Stimulated activated CD4-positive, alpha-beta T cell treated with anti-CD3 and anti-CD28 coated beads, Interleukin-4, amount 100 ng/mL, for 24 hours (primary cell): ENCODE results near the gene ODF2L.
"Not testable (repeated sequence)": the region's sequence is repeated elsewhere in the genome, so short reads cannot be mapped to it uniquely, and the experiment has no call there.

ENCODE experiments used
- DNase-seq: peaks from one replicate; pipeline ENCODE4 v3.0.0-alpha.2; 2020

The ODF2L gene

DNA sequence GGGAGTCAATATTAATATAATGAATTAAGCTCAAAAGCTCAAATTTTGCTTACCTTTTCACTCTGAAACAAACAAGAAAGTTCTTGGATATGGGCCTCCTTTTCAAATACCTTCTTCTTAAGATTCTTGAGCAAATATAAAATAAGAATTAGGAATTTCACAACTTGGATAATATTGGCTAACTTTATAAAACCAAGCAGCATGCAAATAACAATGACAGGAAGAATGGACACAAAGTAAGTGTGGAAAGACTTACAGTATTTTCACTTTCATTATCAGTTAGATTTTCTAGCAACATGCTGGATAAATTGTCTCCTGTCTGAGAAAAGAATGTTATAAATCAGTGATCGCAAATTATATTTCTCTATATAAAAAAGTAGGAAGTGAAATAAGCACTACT, 13.2 kb downstream of the ODF2L start:
- no peak for DNase-seq

DNA sequence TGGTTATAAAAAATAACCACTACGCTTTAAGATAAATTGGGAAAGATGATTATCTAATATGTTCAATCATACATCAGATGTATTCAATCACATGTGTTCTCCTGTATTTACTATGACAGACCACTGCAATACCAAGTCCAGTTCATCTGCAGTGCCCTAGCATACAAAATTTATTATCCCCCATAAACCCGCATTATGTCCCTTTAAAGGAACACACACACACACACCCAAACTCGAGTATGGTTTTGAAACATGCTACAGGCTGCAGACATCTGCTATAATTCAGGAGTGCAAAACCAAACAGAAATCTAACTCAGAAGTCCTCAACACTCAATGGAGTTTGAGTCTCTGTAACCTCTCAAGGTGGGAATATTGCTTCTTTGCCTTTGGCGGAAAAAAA, 14.9 kb downstream of the ODF2L start:
- no peak for DNase-seq

DNA sequence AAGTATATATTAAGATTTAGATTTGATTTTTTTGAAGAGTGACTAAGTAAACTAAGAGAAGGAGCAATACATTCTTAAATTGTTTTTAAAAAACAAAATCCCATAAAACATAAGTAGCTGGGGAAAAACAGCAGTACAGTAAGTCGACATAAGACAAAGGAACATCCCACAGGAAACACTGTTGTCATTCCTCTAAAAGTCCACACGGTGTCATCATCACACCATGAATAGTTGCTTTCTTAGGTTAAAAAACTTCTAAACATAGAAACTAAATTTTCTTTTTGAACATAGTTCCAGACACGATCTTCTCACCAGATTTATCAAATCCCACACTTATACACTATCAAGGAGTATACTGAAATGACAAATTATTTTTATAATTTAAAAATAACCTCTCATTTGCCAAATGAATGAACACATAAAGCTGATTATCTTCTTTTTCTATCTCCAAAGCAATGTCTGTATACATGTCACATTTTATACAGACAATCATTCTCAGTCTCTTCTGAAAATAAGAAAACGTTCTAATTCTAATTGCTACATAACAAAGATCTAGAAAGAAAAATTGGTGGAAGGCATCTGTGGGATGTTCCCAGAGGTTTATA, 15.8 kb downstream of the ODF2L start:
- DNase-seq: no peak

DNA sequence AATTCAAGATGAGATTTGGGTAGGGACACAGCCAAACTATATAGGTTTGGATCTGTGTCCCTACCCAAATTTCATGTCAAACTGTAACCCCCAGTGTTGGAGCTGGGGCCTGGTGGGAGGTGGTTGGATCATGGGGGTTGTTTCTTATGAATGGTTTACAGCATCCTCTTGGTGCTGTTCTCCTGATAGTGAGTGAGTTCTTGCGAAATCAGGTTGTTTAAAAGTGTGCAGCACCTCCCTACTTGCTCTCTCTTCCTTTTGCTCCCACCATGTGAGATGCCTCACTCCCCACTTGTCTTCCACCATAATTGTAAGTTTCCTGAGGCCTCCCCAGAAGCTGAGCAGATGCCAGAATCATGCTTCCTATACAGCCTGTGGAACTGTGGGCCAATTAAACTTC, 17.3 kb downstream of the ODF2L start:
- no peak for DNase-seq

DNA sequence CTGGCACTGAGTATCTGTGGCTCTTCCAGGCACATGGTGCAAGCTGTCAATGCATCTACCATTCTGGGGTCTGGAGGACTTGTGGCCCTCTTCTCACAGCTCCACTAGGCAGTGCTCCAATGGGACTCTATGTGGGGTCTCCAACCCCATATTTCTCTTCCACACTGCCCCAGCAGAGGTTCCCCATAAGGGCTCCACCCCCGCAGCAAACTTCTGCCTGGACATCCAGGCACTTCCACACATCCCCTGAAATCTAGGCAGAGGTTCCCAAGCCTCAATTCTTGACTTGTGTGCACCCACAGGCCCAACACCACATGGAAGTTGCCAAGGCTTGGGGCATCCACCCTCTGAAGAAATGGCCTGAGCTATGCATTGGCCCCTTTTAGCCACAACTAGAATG, 18.8 kb downstream of the ODF2L start:
- DNase-seq: no peak

DNA sequence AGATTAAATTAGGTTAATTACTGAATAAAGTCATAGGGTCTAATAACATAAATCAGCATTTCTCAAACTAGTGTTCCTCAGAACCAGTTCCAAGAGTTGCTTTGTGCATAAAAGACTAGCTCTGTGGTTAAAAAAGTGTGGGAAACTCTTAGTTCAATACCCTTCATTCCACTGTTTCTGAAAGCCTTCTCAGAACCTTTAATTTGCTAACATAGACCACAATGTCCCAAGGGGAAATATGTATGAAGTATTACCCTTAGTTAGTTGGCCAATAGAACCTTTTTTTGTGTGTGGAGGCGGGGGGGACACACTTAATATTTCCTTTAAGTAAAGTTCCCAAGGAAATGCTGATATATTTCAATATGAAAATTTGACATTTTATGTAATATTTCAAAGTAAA, 20.4 kb downstream of the ODF2L start:
- DNase-seq: no peak

DNA sequence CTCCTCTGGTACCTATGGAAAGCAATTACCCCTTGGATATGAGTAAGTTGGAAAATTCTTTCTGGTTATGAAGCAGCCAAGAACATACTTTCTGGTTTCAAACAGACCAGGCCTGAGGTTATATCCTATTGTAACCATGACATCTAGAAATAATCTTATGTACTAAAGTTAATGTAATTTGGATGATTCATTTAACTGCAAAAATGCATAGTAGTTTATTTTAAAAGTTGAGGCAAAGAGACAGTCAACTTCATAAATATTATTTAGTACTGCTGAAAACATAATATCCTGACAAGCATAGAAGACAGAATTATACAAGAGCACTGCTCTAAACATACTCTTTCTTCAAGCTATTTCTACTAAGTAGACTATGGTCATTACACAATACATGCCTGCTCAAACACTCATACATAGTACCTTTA, 25.5 kb downstream of the ODF2L start:
- DNase-seq: no peak

DNA sequence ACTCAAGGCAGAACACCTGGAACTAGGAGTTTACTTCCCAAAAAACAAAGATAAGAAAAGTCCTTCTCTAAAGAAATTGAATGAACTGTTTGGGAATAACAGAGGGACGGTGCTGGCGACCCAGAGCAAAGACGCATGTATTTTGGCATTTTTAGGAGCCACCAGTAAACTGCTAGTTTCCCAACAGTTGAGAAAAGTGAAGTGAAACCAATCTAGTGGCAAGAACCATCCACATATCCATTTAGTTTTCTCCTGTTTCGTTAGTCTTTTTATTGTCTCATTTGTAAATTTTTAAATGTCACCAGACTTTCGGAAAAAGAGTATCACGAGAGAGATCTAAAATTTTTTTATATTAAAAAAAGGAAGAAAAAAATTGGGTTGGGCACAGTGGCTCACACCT, 30.2 kb downstream of the ODF2L start:
- no peak for DNase-seq

DNA sequence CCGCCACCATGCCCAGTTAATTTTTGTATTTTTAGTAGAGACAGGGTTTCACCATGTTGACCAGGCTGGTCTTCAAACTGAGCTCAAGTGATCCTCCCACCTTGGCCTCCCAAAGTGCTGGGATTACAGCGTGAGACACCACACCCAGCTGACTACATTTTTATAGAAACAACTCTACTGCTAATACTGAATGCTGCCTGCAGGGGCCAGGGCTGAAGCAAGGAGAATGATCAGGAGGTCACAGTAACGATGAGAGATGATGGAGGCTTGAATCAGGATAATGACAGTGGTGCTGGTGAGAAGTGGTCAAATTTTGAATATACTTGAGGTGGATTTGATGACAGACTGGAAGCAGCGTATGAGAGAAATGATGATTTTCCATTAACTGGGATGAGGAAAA, 33.3 kb downstream of the ODF2L start:
- no peak for DNase-seq

DNA sequence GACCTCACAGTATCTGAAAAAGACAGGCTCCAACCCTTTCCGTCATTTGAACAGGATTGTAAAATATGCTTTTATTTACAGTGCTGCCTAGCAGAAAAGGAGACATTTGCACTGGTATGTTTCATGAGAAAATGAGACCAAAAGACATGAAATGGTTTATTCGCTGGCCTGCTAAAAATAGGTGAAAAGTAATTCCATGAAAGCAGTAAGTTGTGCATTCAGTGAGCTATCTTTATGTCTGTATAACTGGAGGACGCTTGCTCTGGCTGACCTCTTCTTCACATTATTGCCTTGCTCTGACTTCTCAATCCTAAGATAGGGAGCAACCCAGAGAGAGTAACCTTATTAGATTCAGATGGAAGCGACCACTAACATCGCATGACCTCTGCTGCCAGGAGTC, 38.3 kb downstream of the ODF2L start:
- DNase-seq: no peak

DNA sequence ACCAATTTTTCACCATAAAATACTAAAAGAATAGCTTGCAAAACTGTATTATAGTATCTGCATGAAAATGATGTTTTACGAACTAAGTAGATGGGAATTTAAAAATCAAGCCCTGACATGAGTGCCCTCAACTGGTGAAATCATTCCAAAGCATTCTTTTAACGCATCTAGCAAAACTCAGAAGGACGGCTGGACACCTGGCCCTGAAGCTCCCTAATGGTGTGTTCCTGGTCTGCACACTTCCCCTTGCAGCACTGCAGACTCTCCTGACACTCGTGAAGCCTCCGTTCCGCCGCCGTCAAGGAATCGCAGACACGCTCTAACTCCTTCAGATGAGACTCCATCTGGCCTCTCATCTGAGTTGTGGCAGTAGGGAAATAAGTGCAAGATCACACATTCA, 39.9 kb downstream of the ODF2L start:
- no peak for DNase-seq

DNA sequence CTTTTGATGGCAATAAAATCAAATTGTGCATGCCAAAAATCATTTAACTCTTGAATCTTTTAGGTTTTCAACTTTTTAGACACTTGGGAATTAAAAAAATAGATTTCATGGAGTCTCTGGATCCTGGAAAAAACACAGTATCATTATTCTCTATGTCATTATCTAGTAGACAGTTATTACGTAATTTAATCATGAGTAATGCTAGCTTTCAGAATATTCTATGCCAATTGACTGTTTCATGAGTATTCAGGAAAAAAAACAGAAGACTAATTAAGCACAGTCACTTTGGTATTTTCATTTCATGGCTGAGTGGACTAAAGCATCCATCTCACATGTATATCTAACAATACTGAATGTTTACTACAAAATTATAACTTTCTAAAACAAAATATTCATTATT, 44.0 kb downstream of the ODF2L start:
- DNase-seq: no peak

DNA sequence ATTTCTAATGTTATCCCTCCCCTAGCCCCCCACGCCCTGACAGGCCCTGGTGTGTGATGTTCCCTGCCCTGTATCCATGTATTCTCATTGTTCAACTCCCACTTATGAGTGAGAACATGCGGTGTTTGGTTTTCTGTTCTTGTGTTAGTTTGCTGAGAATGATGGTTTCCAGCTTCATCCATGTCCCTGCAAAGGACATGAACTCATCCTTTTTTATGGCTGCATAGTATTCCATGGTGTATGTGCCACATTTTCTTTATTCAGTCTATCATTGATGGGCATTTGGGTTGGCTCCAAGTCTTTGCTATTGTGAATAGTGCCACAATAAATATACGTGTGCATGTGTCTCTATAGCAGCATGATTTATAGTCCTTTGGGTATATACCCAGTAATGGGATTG, 45.9 kb downstream of the ODF2L start:
- DNase-seq: not testable (repeated sequence)

DNA sequence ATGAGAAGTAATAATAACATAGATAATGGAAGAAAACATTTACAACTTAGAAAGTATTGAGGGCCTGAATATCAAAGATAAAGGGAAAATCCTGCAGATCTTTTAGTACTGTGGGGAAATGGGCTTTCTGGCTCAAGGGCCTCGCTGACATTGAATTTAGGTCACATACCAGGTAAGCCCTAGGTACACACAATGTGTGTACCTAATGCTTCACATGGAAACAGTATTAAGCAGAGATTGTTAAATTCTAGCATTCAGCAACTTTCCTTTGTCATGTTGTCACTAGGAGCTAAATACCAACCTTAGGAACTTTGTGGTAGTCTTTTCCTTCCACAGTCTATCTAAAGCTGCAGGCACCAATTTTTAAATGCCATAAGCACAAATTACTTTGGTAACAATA, 49.7 kb downstream of the ODF2L start:
- DNase-seq: no peak

DNA sequence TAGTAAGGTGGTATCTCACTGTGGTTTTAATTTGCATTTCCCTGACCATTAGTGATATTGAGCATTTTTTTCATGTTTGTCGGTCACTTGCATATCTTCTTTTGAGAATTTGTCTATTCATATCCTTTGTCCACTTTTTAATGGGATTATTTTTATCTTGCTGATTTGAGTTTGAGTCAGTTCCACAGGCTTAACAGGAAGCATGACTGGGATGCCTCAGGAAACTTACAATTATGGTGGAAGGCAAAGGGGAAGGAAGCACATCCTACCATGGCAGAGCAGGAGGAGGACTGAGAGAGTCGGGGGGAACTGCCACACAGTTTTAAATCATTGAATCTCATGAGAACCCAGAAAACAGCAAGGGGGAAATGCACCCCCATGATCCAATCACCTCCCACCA, 51.1 kb downstream of the ODF2L start:
- DNase-seq: no peak

DNA sequence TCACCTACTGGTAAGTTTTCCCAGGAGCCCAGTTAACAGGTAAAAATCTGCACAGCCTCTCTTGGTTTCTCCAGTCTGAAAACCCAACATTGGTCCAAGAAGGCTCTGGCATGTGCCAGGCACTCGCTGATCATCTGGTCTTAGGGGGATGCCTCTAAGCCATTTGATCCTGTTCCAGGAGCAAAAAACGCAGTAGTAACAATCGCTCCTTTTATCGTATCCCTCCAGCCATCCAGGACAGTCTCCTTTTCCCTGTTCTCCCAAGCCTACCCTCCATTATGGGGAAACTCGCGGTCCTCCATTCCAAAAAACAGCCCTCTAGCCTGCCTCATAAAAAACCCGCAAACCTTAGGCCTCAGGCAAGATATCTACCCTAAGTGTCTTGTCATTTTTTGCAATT, 56.2 kb downstream of the ODF2L start:
- DNase-seq: no peak

DNA sequence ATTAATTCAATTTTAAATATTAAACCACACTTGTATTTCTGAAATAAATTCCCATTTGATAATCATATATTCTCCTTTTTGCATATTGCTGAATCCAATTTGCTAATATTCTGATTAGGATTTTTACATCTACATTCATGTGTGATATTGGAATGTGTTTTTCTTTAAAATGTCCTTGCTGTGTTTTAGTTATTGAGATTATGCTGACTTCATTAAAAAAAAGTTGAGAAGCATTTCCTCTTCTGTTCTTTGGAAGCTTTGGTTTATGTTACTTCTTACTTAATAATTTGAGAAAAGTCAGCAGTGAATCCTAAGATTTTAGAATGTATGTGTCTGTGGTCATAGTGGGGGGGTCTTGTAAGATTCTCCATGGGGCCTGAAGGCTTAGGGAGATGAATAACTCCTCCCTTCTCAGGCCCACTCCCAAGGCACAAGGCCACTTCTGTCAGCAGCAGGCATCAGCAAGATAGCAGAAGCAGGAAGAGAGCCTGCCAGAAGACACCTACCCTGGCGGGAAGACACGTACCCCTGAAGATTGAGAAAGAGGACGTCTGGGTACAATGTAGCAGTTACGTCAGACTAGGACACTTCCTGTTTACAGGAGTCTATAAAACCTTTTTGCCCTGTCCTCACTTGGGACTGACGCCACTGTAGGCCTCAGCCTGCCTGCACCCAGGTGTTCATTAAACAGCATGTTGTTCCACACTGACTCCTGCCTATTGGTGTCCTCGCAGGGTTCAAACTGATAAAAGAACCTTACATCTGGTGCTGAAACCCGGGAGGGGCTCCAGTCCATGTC, 56.9 kb downstream of the ODF2L start:
- no peak for DNase-seq

DNA sequence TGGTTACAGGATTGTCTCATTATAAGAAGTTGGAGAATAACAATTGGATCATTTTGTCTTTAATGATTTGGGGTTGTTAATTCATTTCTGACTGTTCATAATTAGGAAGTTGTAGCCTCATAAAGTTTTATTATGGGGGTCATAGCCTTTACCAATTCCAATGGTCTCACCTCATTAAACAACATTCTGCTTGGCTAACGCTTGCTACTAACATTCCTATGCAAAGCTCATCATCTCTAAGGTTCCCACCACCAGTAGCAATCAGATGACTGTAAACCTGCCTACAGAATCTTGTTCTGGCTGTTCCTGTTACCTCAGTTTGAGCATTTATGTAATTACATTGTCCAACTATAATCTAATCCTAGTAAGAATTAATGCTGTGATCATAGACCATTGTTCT, 60.2 kb downstream of the ODF2L start:
- no peak for DNase-seq

DNA sequence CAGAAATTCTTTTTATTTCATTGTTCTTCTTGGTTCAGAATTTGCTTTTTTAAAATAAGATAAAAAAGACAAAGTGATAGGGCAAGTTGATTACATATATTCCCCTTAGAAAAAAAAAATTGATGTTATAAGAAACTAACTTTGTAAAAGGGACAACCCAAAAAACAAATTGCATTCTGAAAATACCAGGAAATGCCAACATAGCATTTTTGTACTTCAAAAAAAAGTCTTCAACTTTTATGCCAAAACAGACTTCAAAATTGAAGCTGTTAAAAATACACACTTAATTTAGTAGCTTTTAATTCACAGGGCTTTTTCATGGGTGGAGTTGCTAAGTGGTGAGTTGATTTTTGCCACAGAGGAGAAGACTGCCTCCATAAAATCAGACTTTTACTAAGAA, 70.9 kb downstream of the ODF2L start:
- no peak for DNase-seq

DNA sequence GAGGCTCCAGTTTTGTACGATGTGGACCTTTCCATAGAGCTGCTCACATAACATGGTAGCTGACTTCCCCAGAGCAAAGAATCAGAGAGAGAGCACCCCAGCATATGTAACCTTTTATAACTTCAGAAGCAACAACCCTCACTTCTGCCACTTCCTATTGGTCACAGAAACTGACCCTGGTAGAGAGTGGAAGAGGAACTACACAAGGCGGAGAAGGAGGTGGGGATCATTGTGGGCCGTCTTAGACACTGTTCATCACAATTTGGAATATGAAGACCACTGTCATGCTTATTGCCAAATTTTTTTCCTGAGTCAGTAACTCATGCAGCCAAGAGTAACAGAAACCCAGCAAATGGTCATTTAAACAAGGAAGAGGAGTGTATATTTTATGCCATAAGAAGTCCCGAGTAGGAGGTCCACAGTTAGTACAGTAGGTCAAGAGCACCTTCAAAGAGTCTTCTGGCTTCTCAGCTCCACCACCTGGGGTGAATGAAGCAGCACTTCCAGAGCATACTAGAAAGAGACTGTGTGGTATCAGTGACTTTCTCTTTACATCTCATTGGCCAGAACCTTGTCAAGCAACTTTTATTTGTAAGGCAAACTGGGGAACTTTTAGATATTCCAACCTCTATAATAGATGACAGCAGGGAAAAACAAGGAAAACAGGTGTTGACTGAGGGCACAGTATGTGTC, 71.8 kb downstream of the ODF2L start:
- DNase-seq: no peak

DNA sequence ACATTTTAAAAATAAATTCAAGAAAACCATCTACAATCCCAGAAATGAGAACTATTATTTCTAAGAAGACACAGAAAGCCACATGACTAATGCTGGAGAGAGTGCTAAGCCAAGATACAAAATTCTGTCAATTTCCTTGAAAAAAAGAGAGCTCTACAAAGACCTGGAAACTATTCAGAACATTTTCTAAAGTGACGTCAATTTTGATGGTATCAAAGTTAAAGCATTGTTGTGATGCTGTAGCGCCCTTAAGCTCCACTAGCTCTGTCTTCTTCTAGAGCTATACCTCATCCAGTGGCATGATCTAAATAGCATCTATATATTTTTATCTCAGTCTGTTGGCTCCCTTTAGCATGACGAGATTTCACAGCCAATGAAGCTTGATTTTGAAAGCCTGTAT, 73.9 kb downstream of the ODF2L start:
- DNase-seq: no peak

DNA sequence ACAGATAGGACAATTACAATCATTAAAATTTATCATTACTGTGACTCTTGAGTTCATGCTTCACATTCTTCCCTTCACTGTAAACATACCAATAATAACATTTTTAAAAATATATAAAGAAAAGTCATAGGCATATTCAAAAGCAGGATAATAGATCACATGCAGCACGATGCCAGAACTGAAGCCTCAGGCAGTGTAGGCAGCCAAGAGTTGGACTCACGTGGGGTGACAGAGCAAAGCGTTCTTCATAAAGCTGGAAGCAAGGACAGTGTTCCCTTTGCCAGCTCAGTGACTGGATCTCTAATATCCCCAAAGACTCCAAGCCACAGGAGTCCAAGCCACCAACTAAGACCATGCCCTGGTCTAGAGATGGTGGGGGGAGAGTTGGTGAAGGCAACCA, 77.7 kb downstream of the ODF2L start:
- no peak for DNase-seq

DNA sequence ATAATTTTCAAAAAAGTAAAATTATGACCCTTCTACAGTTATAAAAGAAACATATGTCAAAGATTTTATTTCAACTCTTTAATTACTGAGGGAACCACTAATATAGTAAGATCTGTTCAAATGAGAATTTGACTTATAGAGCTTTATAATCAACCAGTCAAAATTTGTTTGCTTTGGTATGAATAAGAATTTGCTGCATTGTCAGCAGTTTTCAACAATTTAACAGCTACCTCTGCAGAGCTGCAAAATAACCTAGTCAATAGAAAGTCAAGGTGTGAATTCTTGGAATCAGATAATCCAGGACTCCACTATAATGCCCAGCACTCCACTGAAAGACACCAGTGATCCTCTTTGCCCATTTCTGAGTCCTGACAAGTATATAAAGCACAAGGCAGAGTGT, 78.2 kb downstream of the ODF2L start:
- no peak for DNase-seq

DNA sequence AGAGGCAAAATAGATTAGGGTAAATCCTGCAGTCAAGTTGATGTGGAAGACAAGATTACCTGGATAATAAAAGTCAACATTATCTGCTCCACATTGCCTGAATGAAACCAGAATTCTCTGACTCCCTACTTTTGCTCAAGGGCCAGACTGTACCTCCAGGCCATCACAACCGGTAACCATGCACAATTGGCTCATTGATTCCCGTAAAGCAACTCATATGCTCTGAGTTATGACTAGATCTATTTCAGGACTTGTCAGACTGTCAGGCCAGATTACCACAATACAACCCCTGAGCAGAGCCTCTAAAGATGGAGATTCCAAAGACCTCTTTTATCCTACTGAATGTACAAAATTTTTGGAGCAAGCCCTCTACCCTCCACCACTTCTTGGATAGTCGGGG, 90.4 kb downstream of the ODF2L start:
- DNase-seq: no peak
